Right lobe of liver (tissue), 6 donors: Measurements from ENCODE around the gene MBP. TPM values are rescaled to one million over a fixed set of nuclear protein-coding genes. Genes with fewer than 3 reads are reported as not detected.

Experiments used
- ATAC-seq, 4 donors: fragments of 200-7000 bp; cut with Tn5 transposase; one replicate each; pipeline ENCODE4 v1.9.1; 2020; ENCODE audit warnings: mild to moderate bottlenecking in 4 of 4, moderate library complexity in 4 of 4
- DNase-seq, 3 donors: peaks; one replicate each; pipeline ENCODE4 v3.0.0-alpha.2; 2020
- H3K27ac ChIP-seq, 3 donors: fragments of 200-600 bp; one replicate each; pipeline ENCODE4 v1.8.0; 2022
- H3K27me3 ChIP-seq, 2 donors: fragments of 200-600 bp; one replicate each; pipeline ENCODE4 v1.8.0; 2022
- H3K36me3 ChIP-seq, 4 donors: fragments of 200-600 bp; sonication (generic) in 1 of 4; one replicate each; pipeline versions ENCODE4 v1.5.1 to v1.8.0; 2017 to 2022; ENCODE audit warnings: control low read depth in 1 of 4
- H3K4me1 ChIP-seq, 4 donors: fragments of 200-600 bp; sonication (generic) in 1 of 4; one replicate each; pipeline versions ENCODE4 v1.5.1 to v1.8.0; 2017 to 2022; ENCODE audit warnings: control low read depth in 1 of 4
- H3K4me3 ChIP-seq, 3 donors: fragments of 200-600 bp; one replicate each; pipeline ENCODE4 v1.8.0; 2022
- H3K9me3 ChIP-seq, 4 donors: fragments of 200-600 bp; sonication (generic) in 1 of 4; one replicate each; pipeline versions ENCODE4 v1.5.1 to v1.8.0; 2017 to 2022; ENCODE audit warnings: control low read depth in 1 of 4
- POLR2A ChIP-seq: fragments of 450-650 bp; IDR thresholded peaks from one replicate; pipeline ENCODE4 v1.6.1; 2017; ENCODE audit warnings: antibody characterized with exemption, mild to moderate bottlenecking
- WGBS: methylation state at CpG from one replicate; pipeline ENCODE4 v1.1.6; 2018; ENCODE audit warnings: low coverage, low lambda C conversion rate; ENCODE audit not compliant: insufficient coverage; ENCODE audit errors: missing lambda C conversion rate; 5-methylcytosine and 5-hydroxymethylcytosine counted together
- intact Hi-C, 2 donors: fragments of 100-400 bp; cut with DNase I; formaldehyde crosslinking; loops; one replicate each; pipeline versions ENCODE4 v1.11.2 to v1.14.1; 2022
- total RNA-seq, 6 experiments: library from RNA; depleted of rRNA in 2 of 6; stranded (reverse); fragments of >200 nt in 2 of 6; fragmentation: NEBNext Ultra II Directional in 3 of 6; extraction: Animal tissue kit (Norgen Biotek cat#: 25700) in 3 of 6; gene quantifications; one replicate each; pipeline versions ENCODE4 v1.1.0 to v1.2.4, GENCODE V29; 2016 to 2023
- TF ChIP-seq, protein P1 (sequence below), 4 donors: fragments of 200-600 bp in 3 of 4; fragments of 450-650 bp in 1 of 4; IDR thresholded peaks; one replicate each; pipeline versions ENCODE4 v1.5.1 to v1.8.0; 2016 to 2022; ENCODE audit warnings: antibody characterized with exemption in 4 of 4, mild to moderate bottlenecking in 2 of 4
- donor health status: DM: no; HTN: yes; CAD: no.
- donor health status: DM: no; HTN: no; CAD: no.
- donor health status: DM: no; HTN: no; CAD: no.
- donor health status: DM: no; HTN: yes; CAD: no.
- donor health status: DM: no; HTN: yes; CAD: no.

The MBP gene
- total RNA-seq, 6 experiments from 2014 or later: 24.0 to 40.8 (median 27.6) TPM

DNA sequence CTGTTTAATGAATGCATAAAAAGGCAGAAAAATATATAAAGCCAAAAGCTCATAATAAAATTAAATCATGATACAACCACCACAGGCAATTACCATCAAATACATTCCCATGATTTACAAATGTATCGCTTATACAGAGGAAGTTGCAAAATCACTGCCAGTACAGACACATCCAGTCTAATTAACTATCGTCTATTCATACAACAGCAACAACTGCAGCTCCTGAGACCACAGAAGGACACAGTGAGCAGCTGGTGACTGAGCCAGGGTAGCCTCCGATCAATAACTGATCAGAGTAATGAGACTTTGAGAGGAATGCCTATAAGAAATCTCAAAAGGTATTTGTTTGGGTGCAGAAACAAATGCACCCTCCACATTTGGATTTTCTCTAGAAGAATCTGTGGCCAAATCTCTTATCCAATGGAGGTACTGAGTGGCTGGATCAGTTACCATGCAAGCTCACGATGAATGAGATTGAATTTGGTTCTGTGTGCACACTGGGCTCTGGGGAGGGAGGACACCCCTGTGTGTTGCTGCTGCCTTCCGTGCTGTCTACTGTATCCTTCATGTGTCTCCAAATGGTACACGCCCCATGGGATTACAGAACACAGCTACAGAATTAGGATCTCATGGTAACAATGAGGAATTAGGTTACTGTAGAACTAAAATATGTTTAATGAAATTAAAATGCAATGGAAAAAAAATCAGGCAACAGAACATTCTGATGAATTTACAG lies 119.6 kb downstream of the MBP start:
- WGBS: 81% methylated on average over 6 of the region's 6 CpGs
- H3K4me3 ChIP-seq: no peak overlapping the region
- H3K27me3 ChIP-seq: no peaks in the 10 kb centered on the region
- intact Hi-C loops: no loop called here
- H3K4me1 ChIP-seq: peaks cover 0 to 7% (median 3%) of the 10 kb centered on the region in 4 donors
- H3K27ac ChIP-seq: no peak overlapping the region
- DNase-seq (no peak), ATAC-seq (no peak)
- H3K9me3 ChIP-seq: no peaks in the 10 kb centered on the region
- peaks cover 0 to 21% (median 11%) of the 10 kb centered on the region in 4 donors for H3K36me3 ChIP-seq
- TF ChIP-seq, protein P1, sequence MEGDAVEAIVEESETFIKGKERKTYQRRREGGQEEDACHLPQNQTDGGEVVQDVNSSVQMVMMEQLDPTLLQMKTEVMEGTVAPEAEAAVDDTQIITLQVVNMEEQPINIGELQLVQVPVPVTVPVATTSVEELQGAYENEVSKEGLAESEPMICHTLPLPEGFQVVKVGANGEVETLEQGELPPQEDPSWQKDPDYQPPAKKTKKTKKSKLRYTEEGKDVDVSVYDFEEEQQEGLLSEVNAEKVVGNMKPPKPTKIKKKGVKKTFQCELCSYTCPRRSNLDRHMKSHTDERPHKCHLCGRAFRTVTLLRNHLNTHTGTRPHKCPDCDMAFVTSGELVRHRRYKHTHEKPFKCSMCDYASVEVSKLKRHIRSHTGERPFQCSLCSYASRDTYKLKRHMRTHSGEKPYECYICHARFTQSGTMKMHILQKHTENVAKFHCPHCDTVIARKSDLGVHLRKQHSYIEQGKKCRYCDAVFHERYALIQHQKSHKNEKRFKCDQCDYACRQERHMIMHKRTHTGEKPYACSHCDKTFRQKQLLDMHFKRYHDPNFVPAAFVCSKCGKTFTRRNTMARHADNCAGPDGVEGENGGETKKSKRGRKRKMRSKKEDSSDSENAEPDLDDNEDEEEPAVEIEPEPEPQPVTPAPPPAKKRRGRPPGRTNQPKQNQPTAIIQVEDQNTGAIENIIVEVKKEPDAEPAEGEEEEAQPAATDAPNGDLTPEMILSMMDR (IDR thresholded peaks at IDR 0.05): no peak
- no peak for TF ChIP-seq POLR2A

DNA sequence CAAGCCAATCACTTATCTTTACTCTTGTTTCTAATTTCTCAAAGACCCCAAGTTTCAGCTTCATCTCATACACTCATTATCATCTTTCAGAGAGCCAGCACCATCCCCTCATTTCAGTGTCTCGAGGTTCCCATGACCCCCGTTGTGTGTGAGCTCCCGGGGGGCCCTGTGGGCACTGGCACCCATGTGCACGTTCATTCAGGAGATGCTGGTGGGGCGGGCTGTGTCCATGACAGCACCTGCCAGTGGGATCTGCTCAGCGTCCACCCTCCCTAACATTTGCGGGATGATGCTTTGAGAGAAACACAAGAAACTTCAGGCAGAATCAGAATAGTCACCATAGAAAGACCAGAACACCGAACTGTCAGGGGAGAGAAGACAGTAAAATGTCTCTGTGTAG lies 120.5 kb downstream of the MBP start:
- no peaks in the 10 kb centered on the region for H3K9me3 ChIP-seq
- peaks cover 0 to 7% (median 3%) of the 10 kb centered on the region in 4 donors for H3K4me1 ChIP-seq
- TF ChIP-seq, protein P1 (IDR thresholded peaks at IDR 0.05): no peak
- no peak for TF ChIP-seq POLR2A
- intact Hi-C loops: no loop called here
- peaks cover 0 to 21% (median 8%) of the 10 kb centered on the region in 4 donors for H3K36me3 ChIP-seq
- no peaks in the 10 kb centered on the region for H3K27me3 ChIP-seq
- no peak overlapping the region for H3K4me3 ChIP-seq
- no peak overlapping the region for H3K27ac ChIP-seq
- ATAC-seq (no peak), DNase-seq (no peak)
- 90% methylated on average over 7 of the region's 8 CpGs for WGBS

DNA sequence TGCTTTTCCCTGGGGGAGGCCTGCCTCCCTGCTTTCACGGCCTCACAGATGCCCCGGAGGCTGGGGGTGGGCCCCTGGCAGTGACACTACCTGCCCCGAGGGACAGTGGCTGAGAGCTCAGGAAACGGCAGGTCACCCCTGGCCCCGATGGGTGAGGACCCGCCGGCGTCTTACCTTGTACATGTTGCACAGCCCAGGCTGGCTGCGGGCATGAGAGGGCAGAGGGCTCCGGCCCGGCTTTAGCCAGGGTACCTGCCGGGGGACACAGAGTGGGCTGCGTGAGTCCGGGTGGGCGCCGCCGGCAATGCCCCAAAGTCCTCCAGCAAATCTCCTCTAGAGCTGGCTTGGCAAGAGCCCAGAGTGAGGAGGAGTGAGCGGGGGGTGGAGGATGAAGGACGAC lies 122.9 kb downstream of the MBP start:
- H3K4me1 ChIP-seq: peaks cover 0 to 7% (median 3%) of the 10 kb centered on the region in 4 donors
- intact Hi-C loops: no loop called here
- peak in 1 of 3 donors; percentile 47 for DNase-seq
- peaks cover 0 to 12% (median 0%) of the 10 kb centered on the region in 4 donors for H3K36me3 ChIP-seq
- no peak overlapping the region for H3K27ac ChIP-seq
- TF ChIP-seq, protein P1 (IDR thresholded peaks at IDR 0.05): no peak
- no peak for TF ChIP-seq POLR2A
- ATAC-seq: no peak
- no peaks in the 10 kb centered on the region for H3K27me3 ChIP-seq
- no peaks in the 10 kb centered on the region for H3K9me3 ChIP-seq
- H3K4me3 ChIP-seq: no peak overlapping the region
- 86% methylated on average over 12 of the region's 19 CpGs for WGBS

DNA sequence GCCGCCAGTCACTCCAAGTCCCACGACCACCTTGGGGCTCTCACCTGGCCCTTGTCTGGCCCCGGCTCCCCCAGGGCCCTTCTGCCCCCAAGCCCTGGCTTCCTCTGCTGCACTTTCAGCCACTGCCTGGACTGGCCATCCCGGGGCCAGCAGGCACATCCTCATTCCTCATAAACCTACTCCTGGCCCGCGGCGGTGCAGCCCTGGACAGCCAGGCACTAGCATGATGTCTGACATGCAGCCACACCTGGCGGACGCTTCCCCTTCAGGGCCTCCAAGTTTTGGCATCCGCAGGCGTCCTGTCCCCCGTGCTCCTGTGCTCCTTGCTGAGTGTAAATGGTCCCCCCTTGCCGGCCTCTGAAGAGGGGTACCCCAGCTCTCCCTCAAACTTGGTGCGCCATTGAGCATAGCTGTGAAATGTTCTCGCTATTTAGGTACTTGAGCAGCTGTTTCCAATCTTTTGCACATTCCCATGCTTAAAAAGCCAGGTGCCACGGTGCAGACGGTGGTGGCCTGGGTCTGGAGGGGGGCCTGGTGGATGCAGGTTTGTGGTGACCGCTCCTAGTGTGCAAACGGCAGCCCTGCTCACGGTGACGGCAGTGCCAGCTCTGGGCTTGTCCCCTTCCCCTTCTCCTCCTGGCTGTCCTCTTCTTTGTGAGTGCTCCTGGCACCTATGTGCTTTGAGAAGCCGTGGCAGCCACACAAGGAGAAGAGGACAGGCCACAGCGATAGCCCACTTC lies 123.8 kb downstream of the MBP start:
- intact Hi-C loops: no loop called here
- Histone ChIP-seq H3K4me1 (peaks cover 0 to 6% (median 1%) of the 10 kb centered on the region in 4 donors), H3K4me3 (no peak overlapping the region), H3K36me3 (peaks cover 0 to 12% (median 0%) of the 10 kb centered on the region in 4 donors), H3K27ac (no peak overlapping the region), H3K27me3 (no peaks in the 10 kb centered on the region), H3K9me3 (no peaks in the 10 kb centered on the region)
- ATAC-seq (no peak), DNase-seq (peak in 1 of 3 donors; percentile 24)
- 100% methylated on average over 5 of the region's 23 CpGs for WGBS
- TF ChIP-seq, protein P1 (IDR thresholded peaks at IDR 0.05): no peak
- no peak for TF ChIP-seq POLR2A
